Endothelial cell of umbilical vein (primary cell): ENCODE results near the gene MCTP2. TPM values are rescaled to one million over a fixed set of nuclear protein-coding genes. Genes with fewer than 3 reads are reported as not detected.

Experiments used
- BruUV-seq: library from RNA; stranded (reverse); fragments of 400-500 nt; replicated peaks from 2 replicates; lab custom pipeline; 2021; lab: Mats Ljungman, UMichigan
- CTCF ChIA-PET: fragments of 300-600, 350-600 bp; sonication (Branson Sonifier 250); formaldehyde crosslinking; loops from one replicate; lab custom pipeline; 2021; ENCODE audit warnings: antibody characterized with exemption, inconsistent platforms; lab: Charles Lee
- POLR2A ChIA-PET: fragments of 300-600, 350-600 bp; sonication (Branson Sonifier 250); formaldehyde crosslinking; loops from one replicate; lab custom pipeline; 2021; ENCODE audit warnings: antibody characterized with exemption, inconsistent platforms; lab: Charles Lee
- DNase-seq: peaks from one replicate; pipeline ENCODE4 v3.0.0-alpha.2; 2011; ENCODE audit warnings: low read depth, low spot score
- FAIRE-seq: peaks from 2 replicates; lab custom pipeline; 2011; peaks lifted over from hg19 to GRCh38; lab: Jason Lieb, UNC
- H2AFZ ChIP-seq: 2 replicates; pipeline ENCODE4 v1.6.0; 2012; ENCODE audit warnings: low read depth, low read length, control low read depth, inconsistent platforms
- H3K27ac ChIP-seq: 2 replicates; pipeline ENCODE4 v1.5.1; 2011; ENCODE audit warnings: low read depth, mild to moderate bottlenecking, control low read depth, low read length, moderate library complexity; ENCODE audit not compliant: insufficient read depth
- H3K27me3 ChIP-seq, 2 experiments: 2 replicates each; pipeline versions ENCODE4 v1.6.0 to v1.6.1; 2011; ENCODE audit warnings: low read length in 2 of 2, mixed read lengths in 1 of 2; ENCODE audit not compliant: control insufficient read depth in 2 of 2, insufficient read depth in 2 of 2
- H3K36me3 ChIP-seq, 2 experiments: 2 replicates in 1 of 2; 3 replicates in 1 of 2; pipeline ENCODE4 v1.5.1; 2011; ENCODE audit warnings: low read length in 2 of 2, mild to moderate bottlenecking in 1 of 2, moderate library complexity in 1 of 2; ENCODE audit not compliant: control insufficient read depth in 2 of 2, insufficient read depth in 2 of 2; ENCODE audit errors: extremely low read depth in 1 of 2
- H3K4me1 ChIP-seq: 3 replicates; pipeline ENCODE4 v1.5.1; 2011; ENCODE audit warnings: mild to moderate bottlenecking, low read length; ENCODE audit not compliant: control insufficient read depth, insufficient read depth; ENCODE audit errors: extremely low read depth
- H3K4me2 ChIP-seq: 2 replicates; pipeline ENCODE4 v1.6.1; 2011; ENCODE audit warnings: low read length, control low read depth, mixed read lengths; ENCODE audit not compliant: insufficient read depth
- H3K4me3 ChIP-seq, 3 experiments: fragments of 200-600 bp in 1 of 3; sonication (generic), shearing (Covaris generic) in 1 of 3; replicated peaks in 1 of 3; 2 replicates each; pipeline ENCODE4 v1.5.1; 2011 to 2016; ENCODE audit warnings: control low read depth in 3 of 3, low read length in 3 of 3, mild to moderate bottlenecking in 2 of 3, inconsistent platforms in 1 of 3, low read depth in 1 of 3, moderate library complexity in 1 of 3; ENCODE audit not compliant: insufficient read depth in 1 of 3
- H3K79me2 ChIP-seq: 2 replicates; pipeline ENCODE4 v1.6.0; 2012; ENCODE audit warnings: low read length, inconsistent platforms; ENCODE audit not compliant: control insufficient read depth, insufficient read depth
- H3K9ac ChIP-seq: replicated peaks from 2 replicates; pipeline ENCODE3; 2011; ENCODE audit warnings: low read length, control low read depth; ENCODE audit not compliant: insufficient read depth; ENCODE audit errors: extremely low read depth
- H3K9me1 ChIP-seq: replicated peaks from 3 replicates; pipeline ENCODE4 v1.6.0; 2011; ENCODE audit warnings: mild to moderate bottlenecking, low read length; ENCODE audit not compliant: control insufficient read depth, insufficient read depth; ENCODE audit errors: extremely low read depth
- H3K9me3 ChIP-seq: replicated peaks from 2 replicates; pipeline ENCODE4 v1.5.1; 2012; ENCODE audit warnings: low read length, inconsistent platforms; ENCODE audit not compliant: control insufficient read depth, insufficient read depth
- H4K20me1 ChIP-seq: replicated peaks from 2 replicates; pipeline ENCODE3; 2011; ENCODE audit warnings: mild to moderate bottlenecking, low read length; ENCODE audit not compliant: control insufficient read depth, insufficient read depth; ENCODE audit errors: extremely low read depth
- EZH2 ChIP-seq: IDR thresholded peaks from 2 replicates; pipeline ENCODE4 v1.6.1; 2012; ENCODE audit warnings: borderline replicate concordance, low read depth, mild to moderate bottlenecking, moderate library complexity, low read length, inconsistent platforms; ENCODE audit not compliant: severe bottlenecking
- FOS ChIP-seq: IDR thresholded peaks from 2 replicates; pipeline ENCODE4 v1.6.1; 2011; ENCODE audit warnings: mild to moderate bottlenecking, low read length, moderate library complexity, borderline replicate concordance; ENCODE audit not compliant: insufficient read depth
- GATA2 ChIP-seq: IDR thresholded peaks from 2 replicates; pipeline ENCODE4 v1.7.0; 2011; ENCODE audit warnings: low read depth, mild to moderate bottlenecking, moderate library complexity, mixed read lengths, low read length; ENCODE audit not compliant: insufficient read length, insufficient read depth
- JUN ChIP-seq: IDR thresholded peaks from 2 replicates; pipeline ENCODE4 v1.6.1; 2011; ENCODE audit warnings: borderline replicate concordance, low read depth; ENCODE audit not compliant: insufficient read length, insufficient read depth
- POLR2A ChIP-seq: IDR thresholded peaks from 2 replicates; pipeline ENCODE4 v1.6.1; 2012; ENCODE audit warnings: low read depth, mild to moderate bottlenecking, control low read depth, low read length
- POLR2AphosphoS5 ChIP-seq: IDR thresholded peaks from 2 replicates; pipeline ENCODE4 v1.6.1; 2012; ENCODE audit warnings: low read depth, mild to moderate bottlenecking, control low read depth, low read length, moderate library complexity; ENCODE audit not compliant: insufficient read depth
- dilution Hi-C: fragments of 300-500 bp; cut with MboI; formaldehyde crosslinking; loops from one replicate; pipeline ENCODE4 v1.15.0; 2019; ENCODE audit warnings: low sequenced_read_pairs; ENCODE audit not compliant: extremely low pct_ligation_motif_present
- intact Hi-C: fragments of 100-400 bp; cut with micrococcal nuclease; formaldehyde crosslinking; loops from one replicate; pipeline ENCODE4 v1.10.0; 2022
- polyA plus RNA-seq, 4 experiments: library from polyadenylated mRNA; depleted of rRNA in 3 of 4; stranded (reverse) in 3 of 4; unstranded in 1 of 4; fragments of >200 nt; gene quantifications; 2 replicates each; pipeline versions ENCODE4 v1.2.1 to v1.2.3, GENCODE V29; 2011 to 2012; ENCODE audit warnings: missing spikeins in 1 of 4
- total RNA-seq: library from RNA; stranded (reverse); gene quantifications from 2 replicates; pipeline ENCODE4 v1.2.3, GENCODE V29; 2021
- TF ChIP-seq, protein P1 (sequence below): IDR thresholded peaks from 2 replicates; pipeline ENCODE4 v1.6.1; 2011; ENCODE audit not compliant: insufficient read depth, insufficient read length

The MCTP2 gene
- total and polyA plus RNA-seq, 2 donors (not counting 3 experiments of a cell fraction or from before 2014, with no cell fraction given), result 0.01 to 0.75 TPM

DNA sequence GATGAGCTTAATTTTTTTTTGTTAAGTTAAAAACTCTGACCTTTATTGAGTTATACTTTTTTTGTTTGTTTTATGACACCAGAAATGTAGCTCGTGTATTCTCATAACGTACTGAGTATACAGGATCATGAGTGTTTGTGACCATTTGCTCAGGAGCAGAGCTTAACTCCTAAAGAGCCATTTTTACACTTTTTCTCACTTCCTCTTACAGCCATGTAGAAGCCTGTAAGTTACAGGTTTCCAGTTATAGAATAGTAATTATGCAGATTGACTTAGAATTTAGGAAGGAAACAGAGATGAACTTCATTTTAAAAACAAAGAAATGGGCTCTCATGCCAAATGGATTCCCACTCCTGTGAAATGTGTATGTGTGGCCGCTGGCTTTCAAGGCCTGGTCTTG, 151.7 kb downstream of the MCTP2 start:
- intact Hi-C loops (no loop called here), dilution Hi-C loops (no loop called here)
- TF ChIP-seq POLR2A, result no peak
- no peak for TF ChIP-seq GATA2
- TF ChIP-seq, protein P1, sequence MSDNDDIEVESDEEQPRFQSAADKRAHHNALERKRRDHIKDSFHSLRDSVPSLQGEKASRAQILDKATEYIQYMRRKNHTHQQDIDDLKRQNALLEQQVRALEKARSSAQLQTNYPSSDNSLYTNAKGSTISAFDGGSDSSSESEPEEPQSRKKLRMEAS, result no peak
- Histone ChIP-seq H3K27me3 (no peaks in the 10 kb centered on the region), H2AFZ (no peak overlapping the region), H3K4me2 (no peak overlapping the region), H3K4me3 (no peak overlapping the region), H3K9ac (no peak overlapping the region), H3K36me3 (no peaks in the 10 kb centered on the region), H3K79me2 (no peaks in the 10 kb centered on the region), H3K9me1 (no peaks in the 10 kb centered on the region), H3K9me3 (no peaks in the 10 kb centered on the region), H3K27ac (no peak overlapping the region), H4K20me1 (no peaks in the 10 kb centered on the region), H3K4me1 (no peaks in the 10 kb centered on the region)
- FAIRE-seq (no peak), DNase-seq (no peak)
- BruUV-seq, result no TSS peak
- CTCF ChIA-PET, result no interaction called here
- POLR2A ChIA-PET, result no interaction called here

DNA sequence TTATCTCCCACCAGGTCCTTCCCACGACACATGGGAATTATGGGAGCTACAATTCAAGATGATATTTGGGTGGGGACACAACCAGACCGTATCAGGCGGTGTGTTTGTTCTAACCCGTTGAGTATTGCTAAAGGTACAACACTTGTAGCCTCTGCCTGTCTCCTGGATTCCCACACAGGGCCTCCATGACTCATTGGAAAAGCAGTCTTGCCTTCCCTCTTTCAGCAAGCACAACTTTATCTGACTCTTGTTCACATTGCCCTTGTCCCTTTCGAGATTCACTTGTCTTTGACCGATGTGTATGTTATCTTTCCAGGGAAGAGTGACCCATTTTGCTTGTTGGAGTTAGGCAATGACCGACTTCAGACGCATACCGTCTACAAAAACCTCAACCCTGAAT, 152.3 kb downstream of the MCTP2 start:
- Histone ChIP-seq H3K9me1 (no peaks in the 10 kb centered on the region), H3K27me3 (no peaks in the 10 kb centered on the region), H3K4me2 (no peak overlapping the region), H3K4me1 (no peaks in the 10 kb centered on the region), H3K4me3 (no peak overlapping the region), H4K20me1 (no peaks in the 10 kb centered on the region), H3K9ac (no peak overlapping the region), H3K36me3 (no peaks in the 10 kb centered on the region), H3K27ac (no peak overlapping the region), H3K79me2 (no peaks in the 10 kb centered on the region), H3K9me3 (no peaks in the 10 kb centered on the region), H2AFZ (no peak overlapping the region)
- DNase-seq (no peak), FAIRE-seq (no peak)
- dilution Hi-C loops (no loop called here), intact Hi-C loops (no loop called here)
- POLR2A ChIA-PET, result no interaction called here
- CTCF ChIA-PET, result no interaction called here
- BruUV-seq, result no TSS peak
- TF ChIP-seq GATA2, result no peak
- TF ChIP-seq JUN, result no peak
- no peak for TF ChIP-seq POLR2AphosphoS5
- no peak for TF ChIP-seq POLR2A
- no peak for TF ChIP-seq FOS
- TF ChIP-seq EZH2, result no peak
